GM19397 (cell line): Measurements from ENCODE around the gene TRANK1.
A peak's percentile ranks its signal among the peaks of the same experiment; 100 is the strongest.
"Not testable (repeated sequence)": the region's sequence is repeated elsewhere in the genome, so short reads cannot be mapped to it uniquely, and the experiment has no call there.

Experiments
- ATAC-seq: cut with Tn5 transposase; IDR thresholded peaks from one replicate; pipeline ENCODE4 v1.9.1; 2021; ENCODE audit warnings: mild to moderate bottlenecking, moderate library complexity; ENCODE audit not compliant: unreplicated experiment

TRANK1 gene

GRCh38 chr3:36923523-36923943, 21.3 kb downstream of the TRANK1 start:
- ATAC-seq: no peak

- no peak for ATAC-seq
These were observed 23.8 kb downstream of the TRANK1 start for GRCh38 chr3:36920884-36921567.

GRCh38 chr3:36919439-36920160, 25.3 kb downstream of the TRANK1 start:
- ATAC-seq: no peak

GRCh38 chr3:36918050-36918449, 26.8 kb downstream of the TRANK1 start:
- ATAC-seq: peak; percentile 75

DNA sequence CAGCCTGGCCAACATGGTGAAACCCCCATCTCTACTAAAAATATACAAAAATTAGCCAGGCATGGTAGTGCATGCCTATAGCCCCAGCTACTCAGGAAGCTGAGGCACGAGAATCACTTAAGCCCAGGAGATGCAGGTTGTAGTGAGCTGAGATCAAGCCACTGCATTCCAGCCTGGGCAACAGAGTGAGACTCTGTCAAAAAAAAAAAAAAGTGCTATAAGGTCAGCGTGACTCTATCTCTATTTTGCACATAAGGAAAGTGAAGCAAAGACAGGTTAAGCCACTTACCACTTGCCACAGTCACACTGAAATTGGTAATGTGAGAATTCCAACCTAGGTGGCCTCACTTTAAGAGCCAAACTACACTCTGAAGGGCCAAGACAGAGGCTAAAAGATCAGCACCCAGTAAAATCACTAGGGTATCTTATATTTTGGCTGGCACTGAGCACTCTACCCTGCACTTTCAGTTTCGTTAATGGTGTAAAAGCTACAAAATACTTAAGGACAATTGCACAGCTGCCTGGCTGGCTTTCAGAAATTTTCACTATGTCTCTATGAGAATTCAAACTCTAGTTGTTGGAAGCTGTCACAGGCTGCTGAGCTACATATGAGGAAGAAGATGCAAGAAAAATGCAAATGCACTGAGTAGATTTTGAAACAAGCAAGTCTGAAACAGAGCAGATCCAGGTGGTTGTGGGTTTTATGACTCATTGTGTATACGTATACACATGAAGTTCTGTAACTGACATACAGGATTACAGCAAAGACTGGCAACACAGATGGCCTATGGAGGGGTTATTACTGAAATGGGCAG, 32.7 kb downstream of the TRANK1 start:
- peak; percentile 93 for ATAC-seq

GRCh38 chr3:36909666-36910065, 35.2 kb downstream of the TRANK1 start:
- ATAC-seq: no peak

- no peak for ATAC-seq
These were observed 35.7 kb downstream of the TRANK1 start for GRCh38 chr3:36909181-36909580.

DNA sequence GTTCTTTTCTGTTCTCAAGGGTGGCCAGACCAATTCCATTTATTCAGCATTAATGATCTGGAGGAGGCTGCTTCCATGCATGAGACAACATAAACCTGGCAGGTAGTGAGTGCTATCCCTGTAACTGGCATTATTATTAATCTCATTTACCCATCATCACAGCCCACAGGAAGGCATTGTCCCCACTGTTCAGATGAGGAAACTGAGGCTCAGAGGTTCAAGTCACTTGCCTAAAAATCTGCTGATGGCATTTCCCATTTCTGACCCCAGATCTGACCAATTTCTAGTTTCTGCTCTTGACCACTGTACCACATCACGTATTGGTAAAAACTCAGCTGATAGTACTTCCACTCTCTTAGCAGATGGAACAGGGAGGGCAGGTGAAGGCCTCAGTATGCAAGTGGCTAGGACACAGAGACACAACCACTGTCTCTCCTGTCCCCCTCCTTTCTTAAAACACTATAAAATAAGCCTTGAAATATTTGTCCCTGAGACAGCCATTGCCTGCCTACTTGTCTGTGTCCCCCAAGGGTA, 36.1 kb downstream of the TRANK1 start:
- no peak for ATAC-seq

DNA sequence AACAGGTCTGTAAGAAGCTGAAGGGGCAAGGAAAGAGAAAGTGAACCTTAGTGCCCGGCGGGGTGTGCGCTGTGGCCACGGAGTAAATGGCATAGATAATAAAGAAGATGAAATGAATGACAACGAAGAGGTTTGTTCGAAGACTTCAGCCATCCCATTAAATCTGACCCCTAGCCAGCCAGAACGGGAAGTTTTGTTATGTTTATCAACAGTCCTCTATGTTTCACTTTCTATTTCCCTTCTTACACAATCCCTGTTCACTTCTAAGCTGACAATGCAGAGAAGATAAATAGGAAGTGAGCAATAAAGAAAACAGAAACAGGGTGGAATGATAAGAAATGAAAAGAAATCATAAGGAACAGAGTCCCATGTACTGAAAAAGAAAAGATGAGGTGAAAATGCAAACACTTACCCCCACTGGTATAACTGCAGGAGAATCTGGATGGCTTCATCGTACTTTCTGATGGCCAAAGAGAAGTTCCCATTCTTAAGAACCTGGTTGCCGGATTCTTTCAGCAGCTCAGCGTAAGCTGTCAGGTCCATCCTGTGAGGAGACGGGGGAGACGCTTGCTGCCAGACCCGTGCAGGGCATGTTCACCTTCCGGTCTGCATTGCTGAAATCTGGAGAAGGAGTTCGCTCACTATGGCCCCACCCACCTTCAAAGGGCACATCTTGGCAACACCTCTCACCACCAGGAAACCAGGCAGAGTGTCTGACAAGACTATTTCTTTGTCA, 36.8 kb downstream of the TRANK1 start:
- no peak for ATAC-seq

DNA sequence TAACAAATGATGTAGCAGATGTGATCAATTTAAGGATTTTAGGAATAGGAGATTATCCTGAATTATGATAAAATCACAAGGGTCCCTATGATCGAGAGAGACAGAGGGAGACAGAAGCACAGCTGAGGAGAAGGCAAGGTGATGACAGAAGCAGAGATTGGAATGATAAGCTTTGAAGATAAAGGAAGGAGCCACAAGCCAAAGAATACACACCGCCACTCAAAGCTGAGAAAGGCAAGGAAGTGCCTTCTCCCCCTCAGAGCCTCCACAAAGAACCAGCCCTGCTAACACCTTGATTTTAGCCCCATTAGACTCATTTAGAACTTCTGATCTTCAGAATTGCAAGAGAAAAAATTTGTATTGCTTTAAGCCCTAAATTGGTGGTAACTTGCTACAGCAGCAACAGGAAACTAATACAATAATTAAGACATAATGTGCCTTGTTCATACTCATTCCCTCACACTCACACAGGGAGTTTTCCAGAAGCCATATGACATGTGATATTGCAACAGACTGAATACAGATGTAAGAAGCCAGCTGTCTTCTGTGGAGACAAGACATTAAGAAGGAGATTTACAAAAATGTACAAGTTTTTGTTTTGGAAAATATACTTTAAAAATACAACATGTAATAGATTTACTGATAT, 38.2 kb downstream of the TRANK1 start:
- no peak for ATAC-seq

DNA sequence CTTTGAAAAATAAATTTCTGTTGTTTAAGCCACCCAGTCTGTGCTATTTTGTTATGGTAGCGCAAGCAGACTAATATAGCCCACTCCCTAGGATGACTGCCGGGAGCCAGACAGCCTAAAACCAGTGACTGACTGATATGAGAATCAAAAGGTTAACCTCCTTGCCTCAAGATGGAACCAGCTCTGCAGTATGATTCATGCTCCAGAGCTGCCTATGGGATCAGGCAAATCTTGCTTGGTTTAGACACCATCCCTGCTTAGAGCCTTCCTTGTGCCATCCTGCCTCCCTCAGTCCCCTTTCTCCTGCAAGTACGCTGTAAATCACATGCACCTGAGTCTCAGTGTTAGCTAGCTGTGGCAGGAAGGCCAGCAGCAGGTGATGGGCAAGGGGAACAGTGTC, 39.3 kb downstream of the TRANK1 start:
- ATAC-seq: no peak

DNA sequence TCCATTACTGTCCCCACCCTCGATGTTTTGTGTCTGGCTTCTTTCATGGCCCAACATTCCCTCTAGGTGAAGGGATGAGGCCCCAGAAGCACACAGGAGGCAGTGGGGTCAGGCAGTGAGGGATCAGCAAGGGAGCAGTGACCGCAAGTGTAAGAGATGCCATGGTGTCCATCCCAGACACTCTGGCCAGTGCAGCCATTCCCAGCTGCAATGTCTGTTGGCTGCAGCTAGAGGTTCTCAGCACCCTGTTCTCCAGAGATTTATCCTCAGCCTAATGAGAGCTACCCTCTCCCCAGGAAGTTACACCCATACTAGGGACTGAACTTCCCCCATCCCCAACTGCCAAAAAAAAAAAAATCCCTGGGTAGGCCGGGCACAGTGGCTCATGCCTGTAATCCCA, 40.2 kb downstream of the TRANK1 start:
- no peak for ATAC-seq

- not testable (repeated sequence) for ATAC-seq
These were observed 40.8 kb downstream of the TRANK1 start for GRCh38 chr3:36904065-36904464.

DNA sequence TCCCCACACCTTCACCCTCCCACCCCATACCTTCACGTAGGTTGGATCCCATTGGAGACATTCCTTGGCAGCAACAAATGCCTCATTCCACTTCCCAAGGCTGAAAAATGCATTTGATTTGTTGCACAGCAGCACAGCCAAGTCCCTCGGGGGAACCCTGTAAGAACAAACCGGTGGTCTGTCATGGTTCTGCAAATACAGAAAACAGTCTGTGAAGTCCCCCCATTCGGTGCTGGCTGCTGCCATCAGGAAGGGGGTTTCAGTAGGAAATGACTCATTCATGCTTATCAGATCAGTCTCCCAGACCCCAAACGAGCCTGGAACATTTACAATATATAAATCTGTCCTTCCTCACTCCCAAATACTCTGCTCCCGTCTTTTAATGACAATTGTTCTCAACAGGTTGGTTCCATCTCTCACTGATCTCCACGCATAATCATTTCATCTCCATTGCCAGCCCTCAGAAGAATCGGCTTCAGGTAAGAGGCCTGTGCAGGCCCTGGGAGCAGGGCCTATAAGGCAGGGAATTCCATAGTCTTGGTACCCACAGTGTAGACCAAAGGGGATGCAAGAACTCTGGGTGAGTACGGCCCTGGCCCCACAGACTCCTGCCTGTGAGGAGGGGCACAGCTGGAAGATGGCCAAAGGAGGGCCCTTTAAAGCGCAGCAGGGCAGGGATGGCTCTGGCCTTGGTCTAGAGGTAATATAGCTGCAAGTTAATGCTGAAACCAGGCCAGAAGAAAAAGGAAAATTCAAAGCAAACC, 41.6 kb downstream of the TRANK1 start:
- no peak for ATAC-seq

GRCh38 chr3:36901588-36901987, 43.3 kb downstream of the TRANK1 start:
- no peak for ATAC-seq

- no peak for ATAC-seq
These were observed 44.1 kb downstream of the TRANK1 start for GRCh38 chr3:36900474-36901443.

GRCh38 chr3:36895496-36896409, 49.1 kb downstream of the TRANK1 start:
- no peak for ATAC-seq
